GM12878 (cell line): ENCODE results near the gene CLTCL1. TPM values are rescaled to one million over a fixed set of nuclear protein-coding genes. Genes with fewer than 3 reads are reported as not detected.

Source experiments
- ATAC-seq: fragments of 200-7000 bp; cut with Tn5 transposase; 3 replicates; pipeline ENCODE4 v1.9.1; 2020; ENCODE audit warnings: mild to moderate bottlenecking, moderate library complexity
- BruUV-seq: library from RNA; stranded (reverse); fragments of 400-500 nt; replicated peaks from 2 replicates; lab custom pipeline; 2021; lab: Mats Ljungman, UMichigan
- CTCF ChIA-PET: fragments of 300-600 bp; sonication (Branson Sonifier 250); formaldehyde crosslinking; extraction: SDS; loops from one replicate; lab custom pipeline; 2021; ENCODE audit warnings: inconsistent platforms; lab: Yijun Ruan, JAX
- POLR2A ChIA-PET: fragments of 350-600 bp; formaldehyde crosslinking; extraction: SDS; loops from one replicate; lab custom pipeline; 2021; ENCODE audit warnings: inconsistent platforms; lab: Charles Lee
- RAD21 ChIA-PET: fragments of 300-600 bp; sonication (Branson Sonifier 250); formaldehyde crosslinking; loops from one replicate; lab custom pipeline; 2023; ENCODE audit warnings: antibody characterized with exemption; ENCODE audit not compliant: unreplicated experiment; lab: Charles Lee
- SMC1A ChIA-PET: fragments of 300-600 bp; sonication (Branson Sonifier 250); formaldehyde crosslinking; loops from one replicate; lab custom pipeline; 2023; ENCODE audit not compliant: unreplicated experiment, uncharacterized antibody; lab: Charles Lee
- DNase-seq: peaks from one replicate; pipeline ENCODE4 v3.0.0-alpha.2; 2011; ENCODE audit warnings: low read depth, low spot score
- FAIRE-seq: peaks from 3 replicates; lab custom pipeline; 2011; peaks lifted over from hg19 to GRCh38; lab: Jason Lieb, UNC
- H2AFZ ChIP-seq: 2 replicates; pipeline ENCODE4 v1.6.0; 2011; ENCODE audit warnings: low read depth, low read length, control low read depth; ENCODE audit not compliant: control insufficient read depth
- H3K27ac ChIP-seq: 2 replicates; pipeline ENCODE4 v1.5.1; 2011; ENCODE audit warnings: control low read depth; ENCODE audit not compliant: control insufficient read depth, insufficient read depth
- H3K27me3 ChIP-seq, 2 experiments: replicated peaks in 1 of 2; 2 replicates each; pipeline versions ENCODE4 v1.6.0 to v1.6.1; 2011; ENCODE audit warnings: low read length in 1 of 2; ENCODE audit not compliant: control insufficient read depth in 2 of 2, insufficient read depth in 2 of 2
- H3K36me3 ChIP-seq, 2 experiments: 2 replicates each; pipeline ENCODE4 v1.5.1; 2011; ENCODE audit warnings: low read length in 1 of 2; ENCODE audit not compliant: control insufficient read depth in 2 of 2, insufficient read depth in 2 of 2
- H3K4me1 ChIP-seq: 2 replicates; pipeline ENCODE4 v1.6.1; 2011; ENCODE audit warnings: mild to moderate bottlenecking, low read length, moderate library complexity, mixed read lengths; ENCODE audit not compliant: control insufficient read depth, insufficient read depth
- H3K4me2 ChIP-seq: 2 replicates; pipeline ENCODE4 v1.6.0; 2011; ENCODE audit warnings: control low read depth; ENCODE audit not compliant: control insufficient read depth, insufficient read depth
- H3K4me3 ChIP-seq: fragments of 200-600 bp; sonication (generic); 2 replicates; pipeline ENCODE4 v1.5.1; 2016
- H3K79me2 ChIP-seq: 2 replicates; pipeline ENCODE4 v1.6.0; 2011; ENCODE audit warnings: low read length; ENCODE audit not compliant: control insufficient read depth, insufficient read depth
- H3K9ac ChIP-seq: 2 replicates; pipeline ENCODE4 v1.8.0; 2011; ENCODE audit warnings: low read length, control low read depth, mixed read lengths; ENCODE audit not compliant: control insufficient read depth, insufficient read depth
- H3K9me3 ChIP-seq: replicated peaks from 3 replicates; pipeline ENCODE4 v1.5.1; 2011; ENCODE audit warnings: mild to moderate bottlenecking, low read length; ENCODE audit not compliant: control insufficient read depth, insufficient read depth
- H4K20me1 ChIP-seq: 2 replicates; pipeline ENCODE4 v1.6.0; 2011; ENCODE audit not compliant: control insufficient read depth, insufficient read depth
- BCL11A ChIP-seq: IDR thresholded peaks from 2 replicates; pipeline ENCODE4 v1.6.1; 2011; ENCODE audit warnings: low read depth, low read length
- BMI1 ChIP-seq: fragments of 450-650 bp; IDR thresholded peaks from 2 replicates; pipeline ENCODE4 v1.6.1; 2016; ENCODE audit warnings: mild to moderate bottlenecking, moderate library complexity, borderline replicate concordance
- EP300 ChIP-seq, 2 experiments: fragments of 150-350 bp in 1 of 2; IDR thresholded peaks; 2 replicates each; pipeline ENCODE4 v1.6.1; 2011 to 2012; ENCODE audit warnings: low read depth in 2 of 2, low read length in 2 of 2, borderline replicate concordance in 1 of 2, improper control_type of control experiment in 1 of 2, inconsistent platforms in 1 of 2; ENCODE audit not compliant: control insufficient read depth in 1 of 2
- MLLT1 ChIP-seq: fragments of 450-650 bp; IDR thresholded peaks from 2 replicates; pipeline ENCODE4 v1.6.1; 2016; ENCODE audit warnings: mild to moderate bottlenecking
- MTA2 ChIP-seq: fragments of 450-650 bp; IDR thresholded peaks from 2 replicates; pipeline ENCODE4 v1.6.1; 2016; ENCODE audit warnings: low read depth, mild to moderate bottlenecking, moderate library complexity
- USF1 ChIP-seq: IDR thresholded peaks from 2 replicates; pipeline ENCODE4 v1.6.1; 2011; ENCODE audit warnings: borderline replicate concordance, low read depth, mild to moderate bottlenecking, moderate library complexity, mixed read lengths, low read length; ENCODE audit not compliant: insufficient read depth; ENCODE audit errors: extremely low read length
- ZNF207 ChIP-seq: fragments of 450-650 bp; IDR thresholded peaks from 2 replicates; pipeline ENCODE4 v1.6.1; 2014; ENCODE audit warnings: antibody characterized with exemption, mild to moderate bottlenecking, borderline replicate concordance
- WGBS: methylation state at CpG from one replicate; pipeline ENCODE4 v1.1.6; 2016; ENCODE audit warnings: low lambda C conversion rate; ENCODE audit not compliant: insufficient replicate concordance, insufficient coverage; ENCODE audit errors: missing lambda C conversion rate; 5-methylcytosine and 5-hydroxymethylcytosine counted together
- in situ Hi-C: fragments of 300-500 bp; cut with MboI; formaldehyde crosslinking; loops from 9 replicates; pipeline ENCODE4 v1.14.3; 2018; ENCODE audit warnings: mixed read lengths
- intact Hi-C: fragments of 100-400 bp; cut with micrococcal nuclease; formaldehyde crosslinking; loops from one replicate; pipeline ENCODE4 v1.14.2; 2022; ENCODE audit not compliant: unreplicated experiment
- polyA plus RNA-seq, 11 experiments: library from polyadenylated mRNA; depleted of rRNA in 4 of 11; unstranded in 6 of 11; stranded (reverse) in 5 of 11; fragments of >200 nt; fragmentation: Nextera tagmentation in 4 of 11; fragmentation: Illumina TruSeq in 1 of 11; extraction: Ambion mirVana in 4 of 11; extraction: Trizol in 1 of 11; gene quantifications; 1 replicate in 1 of 11; 2 replicates in 10 of 11; pipeline versions ENCODE4 v1.2.1 to v1.2.3, GENCODE V29; 2011 to 2016; ENCODE audit warnings: inconsistent platforms in 2 of 11, missing spikeins in 2 of 11, low read depth in 1 of 11
- total RNA-seq, 4 experiments: library from RNA; depleted of rRNA in 3 of 4; stranded (reverse); fragments of >200 nt in 3 of 4; fragmentation: Illumina TruSeq in 1 of 4; extraction: Trizol in 1 of 4; gene quantifications; 2 replicates each; pipeline versions ENCODE4 v1.2.1 to v1.2.3, GENCODE V29; 2013 to 2021

Gene CLTCL1
- total and polyA plus RNA-seq, 10 of the 15 experiments (the other 5 are each of a cell fraction or from before 2014, with no cell fraction given), result under 0.01 to 0.35 (median 0.12) TPM; not detected in 2

DNA sequence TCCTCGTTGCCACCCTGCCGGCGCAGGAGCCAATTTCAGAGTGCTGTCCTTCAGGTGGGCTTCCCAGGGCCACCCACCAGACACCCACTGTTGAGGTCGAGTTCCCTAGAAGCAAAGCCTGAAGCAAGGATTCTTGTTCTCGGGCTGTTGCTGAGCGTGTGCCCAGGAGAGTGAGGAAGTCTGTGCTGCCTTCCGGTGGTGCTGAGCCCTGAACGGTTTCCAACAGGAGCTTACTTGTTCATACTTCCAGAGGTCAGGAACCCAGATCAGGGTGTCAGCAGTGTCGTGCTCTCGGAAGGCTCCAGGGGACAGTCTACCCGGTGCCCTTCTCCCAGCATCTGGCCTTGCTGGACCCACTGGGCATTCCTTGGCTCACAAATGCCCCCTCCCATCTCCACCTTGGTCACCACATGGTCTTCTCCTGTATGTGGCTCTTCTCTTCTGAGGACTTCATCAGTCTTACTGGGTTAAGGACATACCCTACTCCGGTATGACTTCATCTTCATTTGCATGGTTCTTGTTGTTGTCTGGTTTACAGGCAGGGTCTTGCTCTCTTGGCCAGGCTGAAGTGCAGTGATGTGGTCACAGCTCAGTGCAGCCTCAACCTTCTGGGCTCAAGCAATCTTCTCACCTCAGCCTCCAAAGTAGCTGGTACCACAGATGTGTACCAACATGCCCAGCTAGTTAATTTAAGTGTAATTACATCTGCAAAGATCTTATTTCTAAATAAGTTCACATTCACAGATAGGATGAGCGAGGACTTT, 124.2 kb downstream of the CLTCL1 start:
- no peaks in the 10 kb centered on the region for H3K9me3 ChIP-seq
- BruUV-seq, result no TSS peak
- CTCF ChIA-PET, result no interaction called here
- no peaks in the 10 kb centered on the region for H3K36me3 ChIP-seq
- H3K27me3 ChIP-seq, result peaks cover 5 to 11% of the 10 kb centered on the region in 2 experiments; a peak in 3 of 4 replicates
- no peak for FAIRE-seq
- H3K9ac ChIP-seq, result no peak overlapping the region
- peaks cover 4% of the 10 kb centered on the region; the same call in 1 of the 2 replicates for H3K4me1 ChIP-seq
- RAD21 ChIA-PET, result no interaction called here
- no peak overlapping the region for H3K4me2 ChIP-seq
- SMC1A ChIA-PET, result no interaction called here
- no peak for DNase-seq
- peaks cover 11% of the 10 kb centered on the region for H3K79me2 ChIP-seq
- POLR2A ChIA-PET, result no interaction called here
- no peak overlapping the region for H3K27ac ChIP-seq
- intact Hi-C loops (no loop called here), in situ Hi-C loops (no loop called here)
- H4K20me1 ChIP-seq, result no peaks in the 10 kb centered on the region
- no peak overlapping the region for H2AFZ ChIP-seq
- no peak overlapping the region for H3K4me3 ChIP-seq
- ATAC-seq, result no peak
- 46% methylated on average over 13 of the region's 13 CpGs for WGBS
- TF ChIP-seq MTA2 (no peak), USF1 (no peak), BMI1 (no peak), BCL11A (no peak)

- RAD21 ChIA-PET, result no interaction called here
- Histone ChIP-seq H3K27me3 (peaks cover 5 to 11% of the 10 kb centered on the region in 2 experiments; a peak in 3 of 4 replicates), H4K20me1 (no peaks in the 10 kb centered on the region)
- 58% methylated on average over 8 of the region's 8 CpGs for WGBS
- TF ChIP-seq ZNF207, result no peak
- no peak for TF ChIP-seq EP300 (IDR thresholded peaks at IDR 0.05; ENCODE audit: borderline replicate concordance in 1 of 2, control insufficient read depth in 1 of 2, low read depth in 2 of 2, low read length in 2 of 2)
- TF ChIP-seq MLLT1, result no peak
- TF ChIP-seq, all 136 proteins: peak for 0
- no peak for ATAC-seq
- FAIRE-seq, result no peak
- CTCF ChIA-PET, result no interaction called here
- intact Hi-C loops (no loop called here), in situ Hi-C loops (no loop called here)
- no peak for DNase-seq
- BruUV-seq, result no TSS peak
- Histone ChIP-seq H2AFZ (no peak overlapping the region), H3K36me3 (no peaks in the 10 kb centered on the region), H3K4me2 (no peak overlapping the region), H3K79me2 (peaks cover 3% of the 10 kb centered on the region), H3K9ac (no peak overlapping the region), H3K9me3 (no peaks in the 10 kb centered on the region), H3K4me3 (no peak overlapping the region), H3K4me1 (peaks cover 4% of the 10 kb centered on the region; the same call in 1 of the 2 replicates), H3K27ac (no peak overlapping the region)
- POLR2A ChIA-PET, result no interaction called here
- SMC1A ChIA-PET, result no interaction called here
Measured at GRCh38 chr22:19166421-19166820, 125.1 kb downstream of the CLTCL1 start.
